ENCODE results near the gene SRF. TPM values are rescaled to one million over a fixed set of nuclear protein-coding genes. Genes with fewer than 3 reads are reported as not detected.
A peak's percentile ranks its signal among the peaks of the same experiment; 100 is the strongest.

Gene SRF
- total RNA-seq, 2 donors from 2014 or later: 56.8 to 70.4 TPM

DNA sequence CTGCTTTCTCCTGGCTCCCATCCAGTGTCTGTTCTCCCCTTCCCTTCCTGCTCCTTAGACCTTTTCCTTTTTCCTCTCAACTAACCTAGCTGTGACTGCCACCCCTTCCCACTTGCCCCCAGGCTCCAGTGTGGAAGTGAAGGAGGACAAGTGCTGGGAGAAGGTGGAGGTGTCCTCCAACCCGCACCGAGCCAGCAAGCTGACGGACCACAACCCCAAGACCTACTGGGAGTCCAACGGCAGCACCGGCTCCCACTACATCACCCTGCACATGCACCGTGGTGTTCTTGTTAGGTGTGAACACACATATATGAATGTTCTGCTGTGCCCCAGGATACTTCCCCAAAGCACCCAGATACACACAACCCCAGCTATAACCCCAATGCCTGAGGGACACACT lies 29.5 kb downstream of the SRF start:
- peaks cover 0 to 4% of the 10 kb centered on the region in 2 donors for H3K4me1 Mint-ChIP-seq (ENCODE audit: low read depth in 2 of 2)
- peak overlapping the region in 1 of 2 donors; percentile 51 for H3K27ac Mint-ChIP-seq
- no peaks in the 10 kb centered on the region for H3K27me3 Mint-ChIP-seq
- no peak overlapping the region for H3K4me3 Mint-ChIP-seq
- no peaks in the 10 kb centered on the region for H3K9me3 Mint-ChIP-seq
- no peak for DNase-seq (ENCODE audit: low spot score)
- ATAC-seq: no peak
- peaks cover 11% of the 10 kb centered on the region for H3K36me3 Mint-ChIP-seq

- Mint-ChIP-seq H3K9me3 (no peaks in the 10 kb centered on the region), H3K27ac (no peak overlapping the region), H3K4me1 (ENCODE audit: low read depth in 2 of 2) (no peaks in the 10 kb centered on the region), H3K36me3 (peaks cover 5% of the 10 kb centered on the region), H3K4me3 (no peak overlapping the region), H3K27me3 (no peaks in the 10 kb centered on the region)
- no peak for ATAC-seq
- DNase-seq (ENCODE audit: low spot score): no peak
Observed at GRCh38 chr6:43202451-43202850, 31.4 kb downstream of the SRF start.

GRCh38 chr6:43203029-43203717 lies 32.1 kb downstream of the SRF start:
- no peak for DNase-seq (ENCODE audit: low spot score)
- Mint-ChIP-seq H3K27ac (no peak overlapping the region), H3K27me3 (no peaks in the 10 kb centered on the region), H3K36me3 (peaks cover 5% of the 10 kb centered on the region), H3K9me3 (no peaks in the 10 kb centered on the region), H3K4me3 (no peak overlapping the region), H3K4me1 (ENCODE audit: low read depth in 2 of 2) (no peaks in the 10 kb centered on the region)
- ATAC-seq: no peak

DNA sequence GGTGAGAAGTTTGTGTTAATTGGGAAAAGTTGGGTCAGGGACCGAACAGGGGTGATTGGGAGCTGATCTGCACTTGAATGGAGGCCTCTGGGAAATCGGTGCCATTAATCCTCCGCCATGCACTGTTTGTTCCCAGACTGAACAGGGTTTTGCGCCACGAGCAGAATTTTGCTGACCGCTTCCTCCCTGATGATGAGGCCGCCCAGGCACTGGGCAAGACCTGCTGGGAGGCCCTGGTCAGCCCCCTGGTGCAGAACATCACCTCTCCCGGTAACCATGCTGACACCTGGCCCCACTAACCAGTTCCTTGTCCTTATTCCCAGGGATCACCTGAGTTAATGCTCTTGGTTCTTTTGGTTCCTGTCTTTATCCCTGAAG lies 32.6 kb downstream of the SRF start:
- H3K36me3 Mint-ChIP-seq: peaks cover 5% of the 10 kb centered on the region
- ATAC-seq (no peak), DNase-seq (ENCODE audit: low spot score) (no peak)
- H3K4me1 Mint-ChIP-seq (ENCODE audit: low read depth in 2 of 2): no peaks in the 10 kb centered on the region
- H3K4me3 Mint-ChIP-seq: no peak overlapping the region
- H3K27me3 Mint-ChIP-seq: no peaks in the 10 kb centered on the region
- H3K27ac Mint-ChIP-seq: no peak overlapping the region
- H3K9me3 Mint-ChIP-seq: no peaks in the 10 kb centered on the region

- Mint-ChIP-seq H3K9me3 (no peaks in the 10 kb centered on the region), H3K27ac (no peak overlapping the region), H3K4me3 (no peak overlapping the region), H3K27me3 (no peaks in the 10 kb centered on the region), H3K36me3 (peaks cover 5% of the 10 kb centered on the region), H3K4me1 (ENCODE audit: low read depth in 2 of 2) (no peaks in the 10 kb centered on the region)
- ATAC-seq (no peak), DNase-seq (ENCODE audit: low spot score) (no peak)
Observed at GRCh38 chr6:43204271-43205105, 33.4 kb downstream of the SRF start.

GRCh38 chr6:43205849-43206248 lies 34.8 kb downstream of the SRF start:
- H3K36me3 Mint-ChIP-seq: no peaks in the 10 kb centered on the region
- no peak overlapping the region for H3K4me3 Mint-ChIP-seq
- ATAC-seq (no peak), DNase-seq (ENCODE audit: low spot score) (no peak)
- H3K27ac Mint-ChIP-seq: no peak overlapping the region
- no peaks in the 10 kb centered on the region for H3K4me1 Mint-ChIP-seq (ENCODE audit: low read depth in 2 of 2)
- no peaks in the 10 kb centered on the region for H3K27me3 Mint-ChIP-seq
- no peaks in the 10 kb centered on the region for H3K9me3 Mint-ChIP-seq

DNA sequence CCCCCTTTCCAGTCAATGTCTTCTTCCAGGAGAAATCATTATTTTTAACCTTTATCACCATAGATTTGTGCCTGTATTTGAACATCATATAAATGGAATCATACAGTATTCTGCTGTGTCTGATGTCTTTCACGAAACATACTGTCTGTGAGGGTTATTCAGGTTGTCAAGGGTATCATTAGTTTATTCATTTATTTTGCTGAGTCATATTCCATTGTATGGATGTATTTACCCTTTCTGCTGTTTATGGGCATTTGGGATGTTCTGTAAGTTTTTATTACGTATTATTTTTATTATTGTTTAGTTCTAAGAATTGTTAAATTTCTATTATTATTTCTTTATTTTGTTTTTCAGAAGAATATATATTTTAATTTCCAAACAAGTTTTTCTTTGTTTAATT lies 36.2 kb downstream of the SRF start:
- no peak for ATAC-seq

GRCh38 chr6:43211955-43212354 lies 40.9 kb downstream of the SRF start:
- Mint-ChIP-seq H3K27me3 (no peaks in the 10 kb centered on the region), H3K4me1 (ENCODE audit: low read depth in 2 of 2) (peaks cover 0 to 4% of the 10 kb centered on the region in 2 donors), H3K9me3 (no peaks in the 10 kb centered on the region), H3K27ac (no peak overlapping the region), H3K36me3 (peaks cover 4% of the 10 kb centered on the region), H3K4me3 (no peak overlapping the region)
- DNase-seq (ENCODE audit: low spot score) (no peak), ATAC-seq (no peak)

More for the DNA sequence above, 36.2 kb downstream of the SRF start:
- H3K27me3 Mint-ChIP-seq: no peaks in the 10 kb centered on the region
- no peak overlapping the region for H3K4me3 Mint-ChIP-seq
- no peak overlapping the region for H3K27ac Mint-ChIP-seq
- no peaks in the 10 kb centered on the region for H3K36me3 Mint-ChIP-seq
- no peaks in the 10 kb centered on the region for H3K9me3 Mint-ChIP-seq
- H3K4me1 Mint-ChIP-seq (ENCODE audit: low read depth in 2 of 2): no peaks in the 10 kb centered on the region
- DNase-seq (ENCODE audit: low spot score): no peak

DNA sequence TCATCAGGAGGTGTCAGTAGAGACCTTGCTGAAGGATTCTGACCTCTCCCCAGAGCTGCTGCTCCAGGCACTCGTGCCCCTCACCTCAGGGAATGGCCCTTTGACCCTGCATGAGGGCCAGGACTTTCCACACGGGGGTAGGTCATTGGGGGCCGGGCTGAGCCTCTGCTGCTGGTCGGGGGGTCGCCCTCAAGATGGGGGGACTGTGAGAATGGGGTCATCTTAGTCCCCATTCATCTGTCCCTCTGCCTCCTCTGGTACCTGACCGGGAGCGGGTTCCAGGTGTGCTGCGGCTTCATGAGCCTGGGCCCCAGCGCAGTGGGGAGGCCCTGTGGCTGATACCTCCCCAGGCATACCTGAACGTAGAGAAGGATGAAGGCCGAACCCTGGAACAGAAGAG lies 42.4 kb downstream of the SRF start:
- Mint-ChIP-seq H3K9me3 (no peaks in the 10 kb centered on the region), H3K4me3 (no peak overlapping the region), H3K36me3 (peaks cover 6% of the 10 kb centered on the region), H3K4me1 (ENCODE audit: low read depth in 2 of 2) (peaks cover 0 to 4% of the 10 kb centered on the region in 2 donors), H3K27me3 (no peaks in the 10 kb centered on the region), H3K27ac (no peak overlapping the region)
- no peak for DNase-seq (ENCODE audit: low spot score)
- no peak for ATAC-seq

GRCh38 chr6:43215066-43215465 lies 44.0 kb downstream of the SRF start:
- Mint-ChIP-seq H3K4me3 (no peak overlapping the region), H3K27me3 (no peaks in the 10 kb centered on the region)
- DNase-seq (ENCODE audit: low spot score): no peak

GRCh38 chr6:43216200-43216599 lies 45.1 kb downstream of the SRF start:
- Mint-ChIP-seq H3K36me3 (peaks cover 11% of the 10 kb centered on the region), H3K4me1 (ENCODE audit: low read depth in 2 of 2) (peaks cover 0 to 4% of the 10 kb centered on the region in 2 donors), H3K27me3 (no peaks in the 10 kb centered on the region), H3K27ac (no peak overlapping the region), H3K9me3 (no peaks in the 10 kb centered on the region), H3K4me3 (no peak overlapping the region)
- no peak for DNase-seq (ENCODE audit: low spot score)
- no peak for ATAC-seq

More at GRCh38 chr6:43215066-43215465, 44.0 kb downstream of the SRF start:
- Mint-ChIP-seq H3K9me3 (no peaks in the 10 kb centered on the region), H3K4me1 (ENCODE audit: low read depth in 2 of 2) (peaks cover 0 to 4% of the 10 kb centered on the region in 2 donors), H3K27ac (no peak overlapping the region), H3K36me3 (peaks cover 11% of the 10 kb centered on the region)
- ATAC-seq: no peak

GRCh38 chr6:43217351-43217750 lies 46.3 kb downstream of the SRF start:
- no peak for ATAC-seq
- H3K9me3 Mint-ChIP-seq: no peaks in the 10 kb centered on the region
- H3K4me3 Mint-ChIP-seq: no peak overlapping the region
- no peak overlapping the region for H3K27ac Mint-ChIP-seq
- DNase-seq (ENCODE audit: low spot score): no peak
- peaks cover 11% of the 10 kb centered on the region for H3K36me3 Mint-ChIP-seq
- H3K4me1 Mint-ChIP-seq (ENCODE audit: low read depth in 2 of 2): peaks cover 0 to 4% of the 10 kb centered on the region in 2 donors
- H3K27me3 Mint-ChIP-seq: no peaks in the 10 kb centered on the region

DNA sequence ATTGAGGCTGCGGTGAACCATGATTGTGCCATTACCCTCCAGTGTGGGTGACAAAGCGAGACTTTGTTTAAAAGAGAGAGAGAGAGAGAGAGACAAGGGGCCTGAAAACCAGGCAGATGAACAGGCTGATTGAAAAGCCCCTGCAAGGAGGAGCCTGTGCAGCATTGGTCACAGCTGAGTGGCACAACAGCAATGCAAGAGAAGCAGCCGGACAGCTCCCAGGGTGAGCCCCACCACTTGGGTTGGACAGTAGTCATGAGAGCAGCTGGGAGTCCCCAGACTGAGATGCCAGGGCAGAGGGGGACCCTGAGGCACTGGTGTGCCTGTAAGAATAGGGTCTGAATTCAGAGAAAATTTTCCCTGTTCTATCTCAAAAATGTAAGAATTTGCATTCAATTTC lies 48.0 kb downstream of the SRF start:
- Mint-ChIP-seq H3K9me3 (no peaks in the 10 kb centered on the region), H3K27me3 (no peaks in the 10 kb centered on the region), H3K4me1 (ENCODE audit: low read depth in 2 of 2) (peaks cover 4 to 9% of the 10 kb centered on the region in 2 donors), H3K4me3 (no peak overlapping the region), H3K27ac (no peak overlapping the region), H3K36me3 (peaks cover 11% of the 10 kb centered on the region)
- no peak for ATAC-seq
- no peak for DNase-seq (ENCODE audit: low spot score)

DNA sequence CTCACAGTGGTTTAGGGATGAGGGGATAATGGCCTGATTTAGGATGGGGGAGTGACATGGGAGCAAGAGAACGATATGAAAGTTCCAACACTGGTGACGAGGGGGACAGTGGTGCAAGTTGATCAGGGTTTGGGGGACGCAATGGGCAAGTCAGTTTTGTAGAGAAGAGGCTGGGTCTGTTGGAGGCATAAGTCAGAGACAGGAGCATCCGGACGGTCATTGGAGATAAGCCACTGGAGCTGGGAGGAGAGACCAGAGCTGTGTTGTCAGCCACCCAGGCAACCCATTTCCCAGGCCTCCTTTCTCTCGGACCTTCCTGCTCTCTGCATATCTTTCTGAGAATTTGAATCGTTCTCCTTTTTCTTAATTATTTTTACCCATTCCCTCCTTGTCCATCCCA lies 48.7 kb downstream of the SRF start:
- H3K27me3 Mint-ChIP-seq: no peaks in the 10 kb centered on the region
- peaks cover 11% of the 10 kb centered on the region for H3K36me3 Mint-ChIP-seq
- H3K4me1 Mint-ChIP-seq (ENCODE audit: low read depth in 2 of 2): peaks cover 9 to 15% of the 10 kb centered on the region in 2 donors
- DNase-seq (ENCODE audit: low spot score): no peak
- ATAC-seq: no peak
- no peaks in the 10 kb centered on the region for H3K9me3 Mint-ChIP-seq
- no peak overlapping the region for H3K4me3 Mint-ChIP-seq
- no peak overlapping the region for H3K27ac Mint-ChIP-seq

All from natural killer cell treated with Interleukin-12 subunit alpha and Interleukin-12 subunit beta and Interleukin-15 and Interleukin-18, amount 100 ng/mL, for 72 hours (primary cell).